Endodermal cell (in vitro differentiated cells): ENCODE data around the gene PREX1. TPM values are rescaled to one million over a fixed set of nuclear protein-coding genes. Genes with fewer than 3 reads are reported as not detected.

Experiments used
- DNase-seq: peaks from one replicate; pipeline ENCODE4 v3.0.0-alpha.2; 2017
- H3K27ac ChIP-seq: 2 replicates; pipeline ENCODE4 v1.5.1; 2013; ENCODE audit warnings: mild to moderate bottlenecking, low read depth, low read length, moderate library complexity
- H3K27me3 ChIP-seq: 2 replicates; pipeline ENCODE4 v1.6.1; 2013; ENCODE audit warnings: mild to moderate bottlenecking, low read length, moderate library complexity; ENCODE audit not compliant: insufficient read depth, control insufficient read depth, poor library complexity, severe bottlenecking
- H3K36me3 ChIP-seq: 2 replicates; pipeline ENCODE4 v1.7.0; 2013; ENCODE audit warnings: mild to moderate bottlenecking, low read length, moderate library complexity; ENCODE audit not compliant: control insufficient read depth, insufficient read depth
- H3K4me1 ChIP-seq: one replicate; pipeline ENCODE4 v1.7.0; 2013; ENCODE audit warnings: low read length; ENCODE audit not compliant: control insufficient read depth, insufficient read depth
- H3K4me3 ChIP-seq: 2 replicates; pipeline ENCODE4 v1.5.1; 2013; ENCODE audit warnings: mild to moderate bottlenecking, low read length, moderate library complexity
- H3K9ac ChIP-seq: 2 replicates; pipeline ENCODE4 v1.6.1; 2013; ENCODE audit warnings: mild to moderate bottlenecking, low read length, moderate library complexity; ENCODE audit not compliant: poor library complexity, severe bottlenecking; ENCODE audit errors: extremely low read depth
- H3K9me3 ChIP-seq: 2 replicates; pipeline ENCODE4 v1.6.1; 2013; ENCODE audit warnings: mild to moderate bottlenecking, low read length, moderate library complexity; ENCODE audit not compliant: control insufficient read depth
- H3K27ac Mint-ChIP-seq: 2 replicates; pipeline ENCODE4 v1.8.0; 2020; ENCODE audit warnings: mixed read lengths
- H3K27me3 Mint-ChIP-seq: 2 replicates; pipeline ENCODE4 v1.8.0; 2021; ENCODE audit warnings: mild to moderate bottlenecking, mixed read lengths; ENCODE audit not compliant: insufficient read depth
- H3K36me3 Mint-ChIP-seq: 2 replicates; pipeline ENCODE4 v1.8.0; 2020; ENCODE audit warnings: low read depth, mixed read lengths
- H3K4me1 Mint-ChIP-seq: 2 replicates; pipeline ENCODE4 v1.8.0; 2020; ENCODE audit warnings: mixed read lengths
- H3K4me3 Mint-ChIP-seq: 2 replicates; pipeline ENCODE4 v1.8.0; 2020; ENCODE audit warnings: mild to moderate bottlenecking, moderate library complexity, mixed read lengths
- H3K9me3 Mint-ChIP-seq: 2 replicates; pipeline ENCODE4 v1.8.0; 2020; ENCODE audit warnings: mild to moderate bottlenecking, mixed read lengths
- CTCF ChIP-seq: fragments of 200-600 bp; sonication (generic); conservative IDR thresholded peaks from 2 replicates; pipeline ENCODE4 v1.5.0; 2021; ENCODE audit warnings: antibody characterized with exemption, mild to moderate bottlenecking
- WGBS, 2 experiments: methylation state at CpG; one replicate each; pipeline versions ENCODE4 v1.1.5 to v1.1.7; 2013; ENCODE audit warnings: missing lambda C conversion rate in 2 of 2, mixed read lengths in 1 of 2; ENCODE audit not compliant: insufficient coverage in 1 of 2, insufficient read length in 1 of 2; 5-methylcytosine and 5-hydroxymethylcytosine counted together
- total RNA-seq, 2 donors: library from RNA; stranded (reverse); fragmentation: NEBNext Ultra II Directional in 1 of 2; extraction: Animal tissue kit (Norgen Biotek cat#: 25700) in 1 of 2; gene quantifications; 2 replicates in 1 of 2; 3 replicates in 1 of 2; pipeline ENCODE4 v1.2.1, GENCODE V29; 2021

Gene PREX1
- total RNA-seq, 2 donors from 2014 or later = 65.3 to 70.5 TPM

GRCh38 chr20:48849299-48849698, 21.5 kb upstream of the PREX1 start:
- Histone ChIP-seq H3K4me1 (peaks cover 12% of the 10 kb centered on the region), H3K9me3 (peaks cover 12% of the 10 kb centered on the region), H3K27ac (peak overlapping the region; percentile 29), H3K4me3 (no peak overlapping the region), H3K9ac (no peak overlapping the region), H3K27me3 (no peaks in the 10 kb centered on the region), H3K36me3 (no peaks in the 10 kb centered on the region)
- no peak for DNase-seq
- WGBS, 2 experiments = 95% methylated on average over 1 of the region's 2 CpGs; no CpG with 5 or more reads in 1 of the 2 experiments
- TF ChIP-seq CTCF = no peak
- Mint-ChIP-seq H3K9me3 (no peaks in the 10 kb centered on the region), H3K27me3 (peaks cover 14% of the 10 kb centered on the region), H3K36me3 (no peaks in the 10 kb centered on the region), H3K4me1 (peaks cover 29% of the 10 kb centered on the region), H3K27ac (no peak overlapping the region), H3K4me3 (no peak overlapping the region)

GRCh38 chr20:48847498-48848205, 19.9 kb upstream of the PREX1 start:
- peaks cover 17% of the 10 kb centered on the region for H3K4me1 Mint-ChIP-seq
- TF ChIP-seq CTCF = no peak
- H3K27ac Mint-ChIP-seq = no peak overlapping the region
- Histone ChIP-seq H3K4me3 (no peak overlapping the region), H3K9me3 (peaks cover 9% of the 10 kb centered on the region), H3K36me3 (no peaks in the 10 kb centered on the region), H3K27me3 (no peaks in the 10 kb centered on the region), H3K9ac (no peak overlapping the region), H3K27ac (no peak overlapping the region), H3K4me1 (peaks cover 9% of the 10 kb centered on the region)
- no peak overlapping the region for H3K4me3 Mint-ChIP-seq
- no peaks in the 10 kb centered on the region for H3K9me3 Mint-ChIP-seq
- H3K27me3 Mint-ChIP-seq = peaks cover 24% of the 10 kb centered on the region
- H3K36me3 Mint-ChIP-seq = no peaks in the 10 kb centered on the region
- WGBS, 2 experiments = 0 to 65% methylated on average over 1 to 4 of the region's 5 CpGs
- no peak for DNase-seq

DNA sequence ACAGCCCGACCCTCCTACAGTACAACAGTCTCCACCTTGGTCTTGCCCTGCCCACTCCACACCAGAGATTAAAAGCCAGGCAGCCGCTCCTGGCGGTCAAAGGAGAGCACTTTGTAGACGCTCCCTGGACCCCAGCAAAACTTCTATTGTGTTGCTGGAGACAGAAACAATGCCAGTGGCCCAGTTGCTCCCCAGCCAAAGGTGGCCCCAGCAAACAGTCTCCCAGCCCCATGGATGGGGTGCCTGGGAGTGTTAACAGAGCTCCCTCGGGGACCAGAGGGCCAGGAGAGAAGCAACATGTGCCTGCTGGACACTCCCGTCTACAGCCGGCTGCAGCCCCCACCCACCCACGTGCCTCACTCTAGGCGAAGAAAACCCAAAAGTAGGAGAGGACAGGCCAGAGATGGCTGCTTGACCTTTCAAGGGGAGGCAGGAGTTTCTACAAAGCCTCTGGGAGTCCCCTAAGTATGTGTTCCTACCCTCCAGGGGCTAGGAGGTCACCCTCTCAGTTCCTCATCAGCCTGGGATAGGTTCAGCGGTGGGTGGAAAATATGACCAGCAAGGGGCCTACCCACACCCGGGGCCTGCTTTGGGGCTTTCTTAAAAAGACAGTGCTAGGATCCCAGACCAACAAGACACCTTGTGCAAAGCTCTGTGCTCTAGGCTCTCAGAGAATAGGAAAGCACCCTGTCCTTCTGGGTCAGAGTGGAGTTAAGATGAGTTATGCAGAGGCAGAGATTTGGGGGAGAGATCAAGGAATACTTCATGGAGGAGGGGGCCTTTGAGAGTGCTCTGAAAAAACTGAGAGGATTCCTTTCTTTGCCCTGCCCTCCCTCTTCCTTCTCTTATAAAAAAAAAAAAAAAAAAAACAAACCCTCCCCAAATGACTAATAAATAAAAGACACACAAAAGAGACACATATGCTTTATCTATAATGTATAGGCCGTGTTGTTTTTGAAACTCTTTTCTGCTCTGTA, 19.0 kb upstream of the PREX1 start:
- Histone ChIP-seq H3K4me1 (peaks cover 9% of the 10 kb centered on the region), H3K27ac (peak overlapping the region; percentile 25), H3K4me3 (no peak overlapping the region), H3K36me3 (no peaks in the 10 kb centered on the region), H3K27me3 (no peaks in the 10 kb centered on the region), H3K9ac (peak overlapping the region; percentile 31), H3K9me3 (peaks cover 4% of the 10 kb centered on the region)
- Mint-ChIP-seq H3K27ac (peak overlapping the region; percentile 86), H3K4me1 (peaks cover 17% of the 10 kb centered on the region), H3K4me3 (no peak overlapping the region), H3K9me3 (no peaks in the 10 kb centered on the region), H3K36me3 (no peaks in the 10 kb centered on the region), H3K27me3 (peaks cover 29% of the 10 kb centered on the region)
- TF ChIP-seq CTCF = no peak
- DNase-seq = peak; percentile 88
- 34 to 56% methylated on average over 7 to 11 of the region's 12 CpGs for WGBS, 2 experiments
